Hepatocyte (in vitro differentiated cells): ENCODE results near the gene DCST2.

Experiments
- CTCF ChIP-seq: fragments of 200-600 bp; sonication (generic); IDR thresholded peaks from 2 replicates; pipeline ENCODE4 v1.5.1; 2016; ENCODE audit warnings: antibody characterized with exemption, mild to moderate bottlenecking; ENCODE audit not compliant: poor library complexity
- EZH2 ChIP-seq: fragments of 200-600 bp; sonication (generic); IDR thresholded peaks from 2 replicates; pipeline ENCODE4 v1.6.1; 2016; ENCODE audit warnings: antibody characterized with exemption, mild to moderate bottlenecking, borderline replicate concordance

- TF ChIP-seq CTCF: no peak
- no peak for TF ChIP-seq EZH2
Measured at GRCh38 chr1:155032886-155033285, 695 bp downstream of the DCST2 start.
